ENCODE measurements around the gene OLFML2A. TPM values are rescaled to one million over a fixed set of nuclear protein-coding genes. Genes with fewer than 3 reads are reported as not detected.

The OLFML2A gene
- total and polyA plus RNA-seq, 3 experiments from 2014 or later: not detected

- H3K9me3 Mint-ChIP-seq: no peaks in the 10 kb centered on the region
- Histone ChIP-seq H3K36me3 (ENCODE audit: insufficient read depth, low read length) (no peaks in the 10 kb centered on the region), H3K27me3 (ENCODE audit: insufficient read depth, low read length, poor library complexity, severe bottlenecking) (peaks cover 8% of the 10 kb centered on the region), H3K9me3 (ENCODE audit: low read length) (no peaks in the 10 kb centered on the region), H3K27ac (ENCODE audit: low read depth, low read length) (no peak overlapping the region), H3K4me1 (ENCODE audit: insufficient read depth, low read length) (no peaks in the 10 kb centered on the region), H3K4me3 (ENCODE audit: low read length) (no peak overlapping the region)
- no peak overlapping the region for H3K4me3 Mint-ChIP-seq
- peaks cover 34 to 64% of the 10 kb centered on the region in 2 donors for H3K27me3 Mint-ChIP-seq
- no peaks in the 10 kb centered on the region for H3K4me1 Mint-ChIP-seq
- DNase-seq: no peak
- H3K36me3 Mint-ChIP-seq: no peaks in the 10 kb centered on the region
- no peak overlapping the region for H3K27ac Mint-ChIP-seq
- POLR2A ChIA-PET: no interaction called here
- CTCF ChIA-PET: no interaction called here
These were observed 21.9 kb upstream of the OLFML2A start for GRCh38 chr9:124755061-124755460.

- ChIA-PET CTCF (no interaction called here), POLR2A (no interaction called here)
- H3K27ac Mint-ChIP-seq: no peak overlapping the region
- Histone ChIP-seq H3K4me3 (ENCODE audit: low read length) (no peak overlapping the region), H3K36me3 (ENCODE audit: insufficient read depth, low read length) (no peaks in the 10 kb centered on the region), H3K27ac (ENCODE audit: low read depth, low read length) (no peak overlapping the region), H3K9me3 (ENCODE audit: low read length) (no peaks in the 10 kb centered on the region), H3K27me3 (ENCODE audit: insufficient read depth, low read length, poor library complexity, severe bottlenecking) (peaks cover 8% of the 10 kb centered on the region), H3K4me1 (ENCODE audit: insufficient read depth, low read length) (no peaks in the 10 kb centered on the region)
- no peaks in the 10 kb centered on the region for H3K4me1 Mint-ChIP-seq
- no peaks in the 10 kb centered on the region for H3K36me3 Mint-ChIP-seq
- H3K27me3 Mint-ChIP-seq: peaks cover 38 to 67% of the 10 kb centered on the region in 2 donors
- DNase-seq: no peak
- no peaks in the 10 kb centered on the region for H3K9me3 Mint-ChIP-seq
- no peak overlapping the region for H3K4me3 Mint-ChIP-seq
These were observed 20.9 kb upstream of the OLFML2A start for GRCh38 chr9:124756011-124756410.

DNA sequence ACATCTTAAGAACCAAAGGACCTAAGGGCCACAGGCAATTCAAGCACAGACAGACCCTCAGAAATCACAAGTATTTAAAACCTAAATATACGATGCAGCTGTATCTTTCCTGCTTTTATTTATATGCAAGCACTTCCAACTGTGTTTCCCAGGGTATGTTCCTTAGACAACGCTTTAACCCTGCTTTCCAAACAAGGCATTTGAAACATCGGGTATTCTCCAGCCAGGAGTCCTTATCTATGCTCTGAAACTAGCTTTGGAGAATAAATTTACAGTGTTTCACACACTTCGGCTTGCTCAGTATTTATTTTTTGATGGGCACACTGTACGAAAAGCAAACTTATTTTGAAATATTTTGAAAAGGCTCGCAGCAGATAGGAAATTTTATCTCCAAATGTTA is 19.3 kb upstream of the OLFML2A start:
- H3K27me3 ChIP-seq (ENCODE audit: insufficient read depth, low read length, poor library complexity, severe bottlenecking): peaks cover 8% of the 10 kb centered on the region
- Mint-ChIP-seq H3K36me3 (no peaks in the 10 kb centered on the region), H3K9me3 (no peaks in the 10 kb centered on the region), H3K27ac (no peak overlapping the region), H3K27me3 (peaks cover 48 to 77% of the 10 kb centered on the region in 2 donors), H3K4me3 (no peak overlapping the region), H3K4me1 (no peaks in the 10 kb centered on the region)
- no peak for DNase-seq
- ChIA-PET POLR2A (no interaction called here), CTCF (no interaction called here)
- H3K27ac ChIP-seq (ENCODE audit: low read depth, low read length): no peak overlapping the region
- no peaks in the 10 kb centered on the region for H3K9me3 ChIP-seq (ENCODE audit: low read length)
- no peaks in the 10 kb centered on the region for H3K36me3 ChIP-seq (ENCODE audit: insufficient read depth, low read length)
- H3K4me1 ChIP-seq (ENCODE audit: insufficient read depth, low read length): no peaks in the 10 kb centered on the region
- no peak overlapping the region for H3K4me3 ChIP-seq (ENCODE audit: low read length)

DNA sequence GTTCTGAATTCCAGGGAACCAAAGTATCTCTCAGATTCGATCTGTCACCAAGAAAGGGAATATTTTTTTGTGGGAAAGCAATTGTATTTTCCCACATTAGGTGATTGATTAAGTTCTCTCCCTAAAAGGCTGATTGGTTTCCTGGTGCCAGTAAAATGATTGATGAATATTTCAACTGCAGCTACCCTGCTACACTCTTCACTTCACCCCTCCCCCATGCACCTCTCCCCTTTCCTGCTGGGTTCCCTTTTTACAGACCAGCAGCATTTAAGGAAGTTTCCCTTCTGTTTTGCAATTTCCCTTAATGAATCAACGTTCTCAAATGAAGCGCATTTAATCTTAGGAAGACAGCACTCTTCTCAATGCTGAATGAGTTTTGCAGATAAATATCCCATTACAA is 18.9 kb upstream of the OLFML2A start:
- DNase-seq: no peak
- H3K4me1 Mint-ChIP-seq: no peaks in the 10 kb centered on the region
- Histone ChIP-seq H3K36me3 (ENCODE audit: insufficient read depth, low read length) (no peaks in the 10 kb centered on the region), H3K9me3 (ENCODE audit: low read length) (no peaks in the 10 kb centered on the region), H3K27me3 (ENCODE audit: insufficient read depth, low read length, poor library complexity, severe bottlenecking) (peaks cover 12% of the 10 kb centered on the region), H3K4me3 (ENCODE audit: low read length) (no peak overlapping the region), H3K27ac (ENCODE audit: low read depth, low read length) (no peak overlapping the region), H3K4me1 (ENCODE audit: insufficient read depth, low read length) (no peaks in the 10 kb centered on the region)
- CTCF ChIA-PET: no interaction called here
- peaks cover 47 to 81% of the 10 kb centered on the region in 2 donors for H3K27me3 Mint-ChIP-seq
- no peaks in the 10 kb centered on the region for H3K36me3 Mint-ChIP-seq
- no peak overlapping the region for H3K4me3 Mint-ChIP-seq
- POLR2A ChIA-PET: no interaction called here
- no peak overlapping the region for H3K27ac Mint-ChIP-seq
- no peaks in the 10 kb centered on the region for H3K9me3 Mint-ChIP-seq

GRCh38 chr9:124758691-124759090 is 18.2 kb upstream of the OLFML2A start:
- DNase-seq: no peak
- Histone ChIP-seq H3K4me1 (ENCODE audit: insufficient read depth, low read length) (no peaks in the 10 kb centered on the region), H3K4me3 (ENCODE audit: low read length) (no peak overlapping the region), H3K27ac (ENCODE audit: low read depth, low read length) (no peak overlapping the region), H3K9me3 (ENCODE audit: low read length) (no peaks in the 10 kb centered on the region), H3K36me3 (ENCODE audit: insufficient read depth, low read length) (no peaks in the 10 kb centered on the region), H3K27me3 (ENCODE audit: insufficient read depth, low read length, poor library complexity, severe bottlenecking) (peaks cover 17% of the 10 kb centered on the region)
- Mint-ChIP-seq H3K27ac (no peak overlapping the region), H3K27me3 (peaks cover 54 to 86% of the 10 kb centered on the region in 2 donors), H3K36me3 (no peaks in the 10 kb centered on the region), H3K4me1 (no peaks in the 10 kb centered on the region), H3K4me3 (no peak overlapping the region), H3K9me3 (no peaks in the 10 kb centered on the region)
- CTCF ChIA-PET: interaction anchor here (0.8 kb wide), 1 partner anchor 82 kb away, joined by 3 read pairs; no protein-coding TSS in a partner anchor
- POLR2A ChIA-PET: no interaction called here

DNA sequence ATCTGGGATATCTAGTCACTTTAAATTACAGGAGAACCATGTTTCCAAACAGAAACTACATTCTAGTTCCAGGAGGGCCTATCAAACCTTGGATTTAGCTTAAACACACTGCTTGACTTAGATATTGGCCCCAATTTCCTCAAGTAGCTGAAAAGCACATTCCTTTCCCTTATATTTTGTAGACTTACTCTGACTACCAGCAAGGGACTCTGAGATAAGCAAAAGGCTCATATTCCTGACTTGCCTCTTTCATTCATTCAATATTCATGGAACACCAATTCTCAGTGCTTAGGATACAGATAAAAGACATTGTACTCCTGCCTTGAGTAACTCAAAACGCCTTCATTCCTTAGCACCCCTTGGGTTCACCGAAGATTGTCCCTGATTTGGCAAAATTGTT is 17.6 kb upstream of the OLFML2A start:
- H3K27ac Mint-ChIP-seq: no peak overlapping the region
- Histone ChIP-seq H3K4me3 (ENCODE audit: low read length) (no peak overlapping the region), H3K4me1 (ENCODE audit: insufficient read depth, low read length) (no peaks in the 10 kb centered on the region), H3K36me3 (ENCODE audit: insufficient read depth, low read length) (no peaks in the 10 kb centered on the region), H3K27ac (ENCODE audit: low read depth, low read length) (no peak overlapping the region), H3K27me3 (ENCODE audit: insufficient read depth, low read length, poor library complexity, severe bottlenecking) (peaks cover 17% of the 10 kb centered on the region), H3K9me3 (ENCODE audit: low read length) (no peaks in the 10 kb centered on the region)
- ChIA-PET CTCF (interaction anchor here (0.7 to 0.8 kb wide), 2 partner anchors 10 to 81 kb away, joined by 3 read pairs; no protein-coding TSS in a partner anchor), POLR2A (no interaction called here)
- H3K36me3 Mint-ChIP-seq: no peaks in the 10 kb centered on the region
- H3K27me3 Mint-ChIP-seq: peaks cover 59 to 88% of the 10 kb centered on the region in 2 donors
- H3K4me3 Mint-ChIP-seq: no peak overlapping the region
- no peak for DNase-seq
- H3K4me1 Mint-ChIP-seq: no peaks in the 10 kb centered on the region
- H3K9me3 Mint-ChIP-seq: no peaks in the 10 kb centered on the region

- POLR2A ChIA-PET: no interaction called here
- no peak for DNase-seq
- H3K9me3 ChIP-seq (ENCODE audit: low read length): no peaks in the 10 kb centered on the region
- Mint-ChIP-seq H3K9me3 (no peaks in the 10 kb centered on the region), H3K4me1 (no peaks in the 10 kb centered on the region), H3K27me3 (peaks cover 55 to 84% of the 10 kb centered on the region in 2 donors), H3K4me3 (no peak overlapping the region), H3K36me3 (no peaks in the 10 kb centered on the region), H3K27ac (no peak overlapping the region)
- H3K36me3 ChIP-seq (ENCODE audit: insufficient read depth, low read length): no peaks in the 10 kb centered on the region
- H3K27ac ChIP-seq (ENCODE audit: low read depth, low read length): no peak overlapping the region
- H3K4me3 ChIP-seq (ENCODE audit: low read length): no peak overlapping the region
- H3K27me3 ChIP-seq (ENCODE audit: insufficient read depth, low read length, poor library complexity, severe bottlenecking): peaks cover 25% of the 10 kb centered on the region
- H3K4me1 ChIP-seq (ENCODE audit: insufficient read depth, low read length): no peaks in the 10 kb centered on the region
- CTCF ChIA-PET: interaction anchor here (4.1 kb wide), 1 partner anchor 12 kb away, joined by 21 read pairs; the partner anchor contains the start of gene NR6A1
These were observed 16.2 kb upstream of the OLFML2A start for GRCh38 chr9:124760719-124761118.

GRCh38 chr9:124761196-124761595 is 15.7 kb upstream of the OLFML2A start:
- Mint-ChIP-seq H3K36me3 (no peaks in the 10 kb centered on the region), H3K4me1 (no peaks in the 10 kb centered on the region), H3K9me3 (no peaks in the 10 kb centered on the region), H3K27me3 (peaks cover 51 to 84% of the 10 kb centered on the region in 2 donors), H3K27ac (no peak overlapping the region), H3K4me3 (no peak overlapping the region)
- Histone ChIP-seq H3K27ac (ENCODE audit: low read depth, low read length) (no peak overlapping the region), H3K9me3 (ENCODE audit: low read length) (no peaks in the 10 kb centered on the region), H3K4me1 (ENCODE audit: insufficient read depth, low read length) (no peaks in the 10 kb centered on the region), H3K4me3 (ENCODE audit: low read length) (no peak overlapping the region), H3K27me3 (ENCODE audit: insufficient read depth, low read length, poor library complexity, severe bottlenecking) (peaks cover 28% of the 10 kb centered on the region), H3K36me3 (ENCODE audit: insufficient read depth, low read length) (no peaks in the 10 kb centered on the region)
- ChIA-PET CTCF (interaction anchor here (4.1 kb wide), 1 partner anchor 11 kb away, joined by 21 read pairs; the partner anchor contains the start of gene NR6A1), POLR2A (no interaction called here)
- DNase-seq: no peak

DNA sequence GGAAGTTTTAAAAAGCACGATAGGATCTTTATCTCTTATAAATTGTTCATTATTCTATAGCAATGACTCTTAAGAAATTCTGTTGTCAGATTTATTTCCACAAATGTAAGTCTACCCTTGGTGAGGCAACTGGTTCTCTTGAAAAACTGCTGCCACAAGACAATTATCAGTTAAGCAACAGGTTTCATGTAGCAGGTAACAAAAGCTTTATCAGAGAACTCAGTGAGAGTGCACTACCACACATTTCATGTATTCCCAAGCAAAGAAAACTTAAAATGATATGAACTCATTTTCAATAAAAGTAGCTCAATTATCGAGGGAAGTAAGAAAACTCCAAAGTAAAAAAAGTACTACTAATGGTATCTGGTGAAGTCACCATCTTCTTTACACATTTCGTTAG is 15.2 kb upstream of the OLFML2A start:
- H3K4me3 Mint-ChIP-seq: no peak overlapping the region
- ChIA-PET CTCF (interaction anchor here (4.1 kb wide), 1 partner anchor 11 kb away, joined by 21 read pairs; the partner anchor contains the start of gene NR6A1), POLR2A (no interaction called here)
- H3K27me3 Mint-ChIP-seq: peaks cover 47 to 84% of the 10 kb centered on the region in 2 donors
- no peaks in the 10 kb centered on the region for H3K9me3 Mint-ChIP-seq
- H3K27ac Mint-ChIP-seq: no peak overlapping the region
- Histone ChIP-seq H3K9me3 (ENCODE audit: low read length) (no peaks in the 10 kb centered on the region), H3K4me1 (ENCODE audit: insufficient read depth, low read length) (no peaks in the 10 kb centered on the region), H3K4me3 (ENCODE audit: low read length) (no peak overlapping the region), H3K27me3 (ENCODE audit: insufficient read depth, low read length, poor library complexity, severe bottlenecking) (peaks cover 29% of the 10 kb centered on the region), H3K36me3 (ENCODE audit: insufficient read depth, low read length) (no peaks in the 10 kb centered on the region), H3K27ac (ENCODE audit: low read depth, low read length) (no peak overlapping the region)
- no peak for DNase-seq
- no peaks in the 10 kb centered on the region for H3K36me3 Mint-ChIP-seq
- no peaks in the 10 kb centered on the region for H3K4me1 Mint-ChIP-seq

All from CD8-positive, alpha-beta memory T cell (primary cell).